ENCODE results near the gene CACNA1G. TPM values are rescaled to one million over a fixed set of nuclear protein-coding genes. Genes with fewer than 3 reads are reported as not detected.

Gene CACNA1G
- total and polyA plus RNA-seq, 2 donors from 2014 or later: 0.06 TPM; not detected in 1

DNA sequence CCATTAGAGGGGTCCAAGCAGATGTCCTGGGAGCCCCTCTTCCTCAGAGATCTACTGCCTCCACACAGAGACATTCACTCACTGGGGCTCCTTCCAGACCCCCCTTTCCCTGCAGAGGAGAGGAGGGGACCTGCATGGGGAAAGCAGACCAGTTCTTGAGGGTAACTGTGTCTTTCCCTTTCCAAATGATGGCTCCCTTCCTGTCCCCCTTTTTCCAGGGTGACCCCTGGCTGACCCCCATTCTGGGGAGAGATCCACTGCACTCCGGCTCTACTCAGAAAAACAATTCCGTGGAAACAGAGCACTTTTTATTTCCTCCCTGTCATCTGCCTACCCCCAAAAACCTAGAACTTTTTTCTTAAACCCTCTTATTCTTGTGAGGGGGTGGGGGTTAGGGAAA, 6.4 kb downstream of the CACNA1G start:
- H3K36me3 ChIP-seq (ENCODE audit: control insufficient read depth in 2 of 3, insufficient read depth in 3 of 3, low read length in 3 of 3): no peaks in the 10 kb centered on the region
- FAIRE-seq (no peak), DNase-seq (no peak)

DNA sequence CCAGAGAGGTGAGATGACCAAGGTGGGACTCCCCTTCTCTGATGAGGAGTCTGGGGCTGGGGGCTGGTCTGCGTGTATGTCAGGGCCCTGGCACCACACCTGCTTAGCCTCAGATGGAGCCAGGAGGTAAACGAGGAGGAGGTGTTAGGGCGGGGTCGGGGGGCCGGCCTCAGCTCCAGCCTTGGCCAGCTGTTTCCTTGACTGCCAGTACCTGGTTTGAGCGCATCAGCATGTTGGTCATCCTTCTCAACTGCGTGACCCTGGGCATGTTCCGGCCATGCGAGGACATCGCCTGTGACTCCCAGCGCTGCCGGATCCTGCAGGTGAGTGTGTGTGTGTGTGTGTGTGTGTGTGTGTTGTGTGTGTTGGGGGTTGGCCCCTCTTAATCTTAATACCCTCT, 8.1 kb downstream of the CACNA1G start:
- no peaks in the 10 kb centered on the region for H3K9me3 ChIP-seq (ENCODE audit: control insufficient read depth in 2 of 3, insufficient read depth in 1 of 3, low read length in 3 of 3)
- no peaks in the 10 kb centered on the region for H3K27me3 ChIP-seq (ENCODE audit: control insufficient read depth, insufficient read depth, low read length)
- no peak overlapping the region for H3K4me3 ChIP-seq (ENCODE audit: low read length in 3 of 3)
- FAIRE-seq (no peak), DNase-seq (no peak)
- no peaks in the 10 kb centered on the region for H3K36me3 ChIP-seq (ENCODE audit: control insufficient read depth in 2 of 3, insufficient read depth in 3 of 3, low read length in 3 of 3)
- H3K27ac ChIP-seq (ENCODE audit: low read depth in 2 of 2, low read length in 2 of 2): no peak overlapping the region
- TF ChIP-seq, protein P1, sequence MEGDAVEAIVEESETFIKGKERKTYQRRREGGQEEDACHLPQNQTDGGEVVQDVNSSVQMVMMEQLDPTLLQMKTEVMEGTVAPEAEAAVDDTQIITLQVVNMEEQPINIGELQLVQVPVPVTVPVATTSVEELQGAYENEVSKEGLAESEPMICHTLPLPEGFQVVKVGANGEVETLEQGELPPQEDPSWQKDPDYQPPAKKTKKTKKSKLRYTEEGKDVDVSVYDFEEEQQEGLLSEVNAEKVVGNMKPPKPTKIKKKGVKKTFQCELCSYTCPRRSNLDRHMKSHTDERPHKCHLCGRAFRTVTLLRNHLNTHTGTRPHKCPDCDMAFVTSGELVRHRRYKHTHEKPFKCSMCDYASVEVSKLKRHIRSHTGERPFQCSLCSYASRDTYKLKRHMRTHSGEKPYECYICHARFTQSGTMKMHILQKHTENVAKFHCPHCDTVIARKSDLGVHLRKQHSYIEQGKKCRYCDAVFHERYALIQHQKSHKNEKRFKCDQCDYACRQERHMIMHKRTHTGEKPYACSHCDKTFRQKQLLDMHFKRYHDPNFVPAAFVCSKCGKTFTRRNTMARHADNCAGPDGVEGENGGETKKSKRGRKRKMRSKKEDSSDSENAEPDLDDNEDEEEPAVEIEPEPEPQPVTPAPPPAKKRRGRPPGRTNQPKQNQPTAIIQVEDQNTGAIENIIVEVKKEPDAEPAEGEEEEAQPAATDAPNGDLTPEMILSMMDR (IDR thresholded peaks at IDR 0.05; ENCODE audit: borderline replicate concordance, extremely low read depth, insufficient read depth): no peak
- intact Hi-C loops (cut with DNase I): no loop called here
- H3K9ac ChIP-seq (ENCODE audit: low read length in 3 of 3): no peak overlapping the region
- no peaks in the 10 kb centered on the region for H3K4me1 ChIP-seq (ENCODE audit: control insufficient read depth in 2 of 3, insufficient read depth in 2 of 3, low read depth in 1 of 3, low read length in 3 of 3)

More for the DNA sequence above, 6.4 kb downstream of the CACNA1G start:
- TF ChIP-seq, protein P1 (IDR thresholded peaks at IDR 0.05; ENCODE audit: borderline replicate concordance, extremely low read depth, insufficient read depth): no peak
- Histone ChIP-seq H3K27me3 (ENCODE audit: control insufficient read depth, insufficient read depth, low read length) (peaks cover 4% of the 10 kb centered on the region), H3K9ac (ENCODE audit: low read length in 3 of 3) (no peak overlapping the region), H3K9me3 (ENCODE audit: control insufficient read depth in 2 of 3, insufficient read depth in 1 of 3, low read length in 3 of 3) (no peaks in the 10 kb centered on the region), H3K4me1 (ENCODE audit: control insufficient read depth in 2 of 3, insufficient read depth in 2 of 3, low read depth in 1 of 3, low read length in 3 of 3) (no peaks in the 10 kb centered on the region), H3K27ac (ENCODE audit: low read depth in 2 of 2, low read length in 2 of 2) (no peak overlapping the region), H3K4me3 (ENCODE audit: low read length in 3 of 3) (no peak overlapping the region)
- intact Hi-C loops (cut with DNase I): no loop called here

DNA sequence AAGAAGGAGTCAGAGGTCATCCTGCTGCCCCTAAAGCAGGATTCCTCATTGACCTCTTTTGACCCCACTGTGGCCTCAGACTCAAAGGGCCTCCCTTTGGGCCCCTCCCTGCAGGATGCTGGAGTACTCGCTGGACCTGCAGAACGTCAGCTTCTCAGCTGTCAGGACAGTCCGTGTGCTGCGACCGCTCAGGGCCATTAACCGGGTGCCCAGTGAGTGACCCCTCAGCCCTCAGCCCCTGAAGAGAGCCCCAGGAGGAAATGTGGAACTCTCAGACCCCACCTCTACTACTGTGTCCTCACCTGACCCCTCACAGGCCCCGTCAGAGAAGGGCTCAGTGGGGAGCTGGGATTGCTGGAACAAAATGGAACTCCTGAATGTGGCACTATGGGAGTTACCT, 9.1 kb downstream of the CACNA1G start:
- TF ChIP-seq, protein P1 (IDR thresholded peaks at IDR 0.05; ENCODE audit: borderline replicate concordance, extremely low read depth, insufficient read depth): no peak
- Histone ChIP-seq H3K27ac (ENCODE audit: low read depth in 2 of 2, low read length in 2 of 2) (no peak overlapping the region), H3K9ac (ENCODE audit: low read length in 3 of 3) (no peak overlapping the region), H3K9me3 (ENCODE audit: control insufficient read depth in 2 of 3, insufficient read depth in 1 of 3, low read length in 3 of 3) (no peaks in the 10 kb centered on the region), H3K4me3 (ENCODE audit: low read length in 3 of 3) (no peak overlapping the region), H3K27me3 (ENCODE audit: control insufficient read depth, insufficient read depth, low read length) (no peaks in the 10 kb centered on the region), H3K36me3 (ENCODE audit: control insufficient read depth in 2 of 3, insufficient read depth in 3 of 3, low read length in 3 of 3) (no peaks in the 10 kb centered on the region), H3K4me1 (ENCODE audit: control insufficient read depth in 2 of 3, insufficient read depth in 2 of 3, low read depth in 1 of 3, low read length in 3 of 3) (no peaks in the 10 kb centered on the region)
- no peak for FAIRE-seq
- no peak for DNase-seq
- intact Hi-C loops (cut with DNase I): no loop called here

DNA sequence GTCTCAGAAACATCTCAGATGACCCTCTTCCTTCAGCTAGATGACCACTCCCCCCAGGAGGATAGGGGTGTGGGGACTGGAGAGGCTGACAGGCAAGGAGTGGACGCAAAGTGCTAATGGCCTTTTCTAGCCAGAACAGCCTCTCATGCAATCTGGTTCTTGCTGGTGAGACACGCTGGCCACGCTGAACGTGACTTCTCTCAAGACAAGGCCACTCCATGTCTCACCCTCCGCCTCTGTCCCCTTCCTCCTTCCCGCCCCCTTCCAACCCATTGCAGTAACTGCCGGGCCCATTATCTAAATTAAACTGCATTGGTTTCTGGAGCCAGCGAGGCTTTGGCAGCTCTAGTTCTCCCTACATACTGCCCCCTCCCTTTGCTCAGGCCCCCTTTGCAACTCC, 9.5 kb downstream of the CACNA1G start:
- Histone ChIP-seq H3K9me3 (ENCODE audit: control insufficient read depth in 2 of 3, insufficient read depth in 1 of 3, low read length in 3 of 3) (no peaks in the 10 kb centered on the region), H3K4me3 (ENCODE audit: low read length in 3 of 3) (no peak overlapping the region), H3K27me3 (ENCODE audit: control insufficient read depth, insufficient read depth, low read length) (no peaks in the 10 kb centered on the region), H3K27ac (ENCODE audit: low read depth in 2 of 2, low read length in 2 of 2) (no peak overlapping the region), H3K9ac (ENCODE audit: low read length in 3 of 3) (no peak overlapping the region), H3K36me3 (ENCODE audit: control insufficient read depth in 2 of 3, insufficient read depth in 3 of 3, low read length in 3 of 3) (no peaks in the 10 kb centered on the region), H3K4me1 (ENCODE audit: control insufficient read depth in 2 of 3, insufficient read depth in 2 of 3, low read depth in 1 of 3, low read length in 3 of 3) (no peaks in the 10 kb centered on the region)
- intact Hi-C loops (cut with DNase I): no loop called here
- DNase-seq (no peak), FAIRE-seq (no peak)
- TF ChIP-seq, protein P1 (IDR thresholded peaks at IDR 0.05; ENCODE audit: borderline replicate concordance, extremely low read depth, insufficient read depth): no peak

Data from kidney (tissue), 14 donors.